D341Med (cell line): ENCODE results near the gene FAAP20.

Experiments
- DNase-seq: peaks from one replicate; pipeline ENCODE4 v3.0.0; 2012; ENCODE audit warnings: low spot score

Gene FAAP20

GRCh38 chr1:2230781-2231531 is 36.4 kb upstream of the FAAP20 start:
- no peak for DNase-seq

- DNase-seq, result no peak
These were observed 35.5 kb upstream of the FAAP20 start for GRCh38 chr1:2229911-2230731.

GRCh38 chr1:2229037-2229864 is 34.7 kb upstream of the FAAP20 start:
- peak; percentile 60 for DNase-seq

GRCh38 chr1:2228694-2229036 is 34.1 kb upstream of the FAAP20 start:
- no peak for DNase-seq

GRCh38 chr1:2228157-2228594 is 33.6 kb upstream of the FAAP20 start, which contains the start of gene SKI:
Gene SKI, plus strand, starts transcription at chr1:2228319. Its CDS starts 448 bp downstream, at chr1:2228767.
- DNase-seq, result no peak

- DNase-seq, result peak; percentile 98
These were observed 33.0 kb upstream of the FAAP20 start for GRCh38 chr1:2227346-2228156.

- DNase-seq, result no peak
These were observed 32.2 kb upstream of the FAAP20 start for GRCh38 chr1:2226525-2227345.

- DNase-seq, result no peak
These were observed 30.3 kb upstream of the FAAP20 start for GRCh38 chr1:2224631-2225428.

GRCh38 chr1:2224170-2224584 is 29.6 kb upstream of the FAAP20 start:
- DNase-seq, result no peak

- DNase-seq, result no peak
These were observed 26.7 kb upstream of the FAAP20 start for GRCh38 chr1:2221271-2221670.

- no peak for DNase-seq
These were observed 22.1 kb upstream of the FAAP20 start for GRCh38 chr1:2216767-2217058.

- DNase-seq, result no peak
These were observed 21.6 kb upstream of the FAAP20 start for GRCh38 chr1:2215909-2216766.

GRCh38 chr1:2215329-2215728 is 20.8 kb upstream of the FAAP20 start:
- DNase-seq, result no peak

- no peak for DNase-seq
These were observed 20.1 kb upstream of the FAAP20 start for GRCh38 chr1:2214541-2215241.

GRCh38 chr1:2213576-2214505 is 19.3 kb upstream of the FAAP20 start:
- no peak for DNase-seq

GRCh38 chr1:2212532-2213491 is 18.2 kb upstream of the FAAP20 start:
- no peak for DNase-seq
